HepG2 (cell line): ENCODE results near the gene ABCC1. TPM values are rescaled to one million over a fixed set of nuclear protein-coding genes. Genes with fewer than 3 reads are reported as not detected.

Experiments
- AKAP8 ChIP-seq: sonication (generic); formaldehyde crosslinking; IDR thresholded peaks from 2 replicates; pipeline ENCODE4 v1.5.1; 2020; ENCODE audit warnings: mild to moderate bottlenecking, missing genetic modification reagents
- ARNT2 ChIP-seq: sonication (generic); formaldehyde crosslinking; IDR thresholded peaks from 2 replicates; pipeline ENCODE4 v1.8.0; 2022; ENCODE audit warnings: mild to moderate bottlenecking, low read depth, missing genetic modification reagents, moderate library complexity
- ATF7-NPFF ChIP-seq: sonication (generic); formaldehyde crosslinking; IDR thresholded peaks from 2 replicates; pipeline ENCODE4 v1.8.1; 2023; ENCODE audit warnings: mild to moderate bottlenecking, low read depth, missing genetic modification reagents, moderate library complexity
- CAMTA2 ChIP-seq: sonication (generic); formaldehyde crosslinking; IDR thresholded peaks from 2 replicates; pipeline ENCODE4 v1.4.0; 2020; ENCODE audit warnings: mild to moderate bottlenecking, missing genetic modification reagents, borderline replicate concordance
- HNRNPLL ChIP-seq: fragments of 200-400 bp; formaldehyde crosslinking; IDR thresholded peaks from 2 replicates; pipeline ENCODE4 v1.6.1; 2017; ENCODE audit warnings: mild to moderate bottlenecking, low read depth, low read length; ENCODE audit not compliant: poor library complexity, severe bottlenecking
- IKZF5 ChIP-seq: IDR thresholded peaks from 2 replicates; pipeline ENCODE4 v1.6.1; 2018; ENCODE audit warnings: missing genetic modification reagents, mild to moderate bottlenecking, missing compliant biosample characterization
- JUND ChIP-seq: sonication (generic); formaldehyde crosslinking; IDR thresholded peaks from 2 replicates; pipeline ENCODE4 v1.8.0; 2022; ENCODE audit warnings: mild to moderate bottlenecking, missing genetic modification reagents
- NFATC3 ChIP-seq: sonication (generic); formaldehyde crosslinking; IDR thresholded peaks from 2 replicates; pipeline ENCODE4 v1.5.1; 2020; ENCODE audit warnings: mild to moderate bottlenecking, missing genetic modification reagents
- NR3C1 ChIP-seq: sonication (generic); formaldehyde crosslinking; IDR thresholded peaks from 2 replicates; pipeline ENCODE4 v1.4.0; 2020; ENCODE audit warnings: missing genetic modification reagents
- RBM22 ChIP-seq: fragments of 200-400 bp; formaldehyde crosslinking; optimal IDR thresholded peaks from 2 replicates; pipeline ENCODE3; 2017; ENCODE audit warnings: mild to moderate bottlenecking, low read length, moderate library complexity
- SIX4 ChIP-seq: sonication (generic); formaldehyde crosslinking; IDR thresholded peaks from 2 replicates; pipeline ENCODE4 v1.4.0; 2020; ENCODE audit warnings: missing genetic modification reagents
- ZFP91 ChIP-seq: sonication (generic); formaldehyde crosslinking; IDR thresholded peaks from 2 replicates; pipeline ENCODE4 v1.9.0; 2022; ENCODE audit warnings: missing genetic modification reagents, mild to moderate bottlenecking, borderline replicate concordance
- ZNF225 ChIP-seq: sonication (generic); formaldehyde crosslinking; IDR thresholded peaks from 2 replicates; pipeline ENCODE4 v1.4.0; 2020; ENCODE audit warnings: mild to moderate bottlenecking, missing genetic modification reagents
- ZNF598 ChIP-seq: sonication (generic); formaldehyde crosslinking; IDR thresholded peaks from 2 replicates; pipeline ENCODE4 v1.5.1; 2020; ENCODE audit warnings: mild to moderate bottlenecking, missing genetic modification reagents, borderline replicate concordance
- ZNF646 ChIP-seq: sonication (generic); formaldehyde crosslinking; IDR thresholded peaks from 2 replicates; pipeline ENCODE4 v1.9.0; 2021; ENCODE audit warnings: mild to moderate bottlenecking, missing genetic modification reagents
- ZNF775 ChIP-seq: sonication (generic); formaldehyde crosslinking; IDR thresholded peaks from 2 replicates; pipeline ENCODE4 v1.4.0; 2020; ENCODE audit warnings: missing genetic modification reagents, mild to moderate bottlenecking, moderate library complexity, borderline replicate concordance
- ZNF780A ChIP-seq: sonication (generic); formaldehyde crosslinking; IDR thresholded peaks from 2 replicates; pipeline ENCODE4 v1.8.0; 2022; ENCODE audit warnings: mild to moderate bottlenecking, missing genetic modification reagents, moderate library complexity
- ZNF839 ChIP-seq: sonication (generic); formaldehyde crosslinking; IDR thresholded peaks from 2 replicates; pipeline ENCODE4 v1.4.0; 2020; ENCODE audit warnings: missing genetic modification reagents, mild to moderate bottlenecking, borderline replicate concordance
- ZSCAN21 ChIP-seq: sonication (generic); formaldehyde crosslinking; IDR thresholded peaks from 2 replicates; pipeline ENCODE4 v1.8.0; 2022; ENCODE audit warnings: mild to moderate bottlenecking, missing genetic modification reagents, moderate library complexity, borderline replicate concordance
- polyA plus RNA-seq, 8 experiments: library from polyadenylated mRNA; depleted of rRNA in 3 of 8; stranded (reverse) in 7 of 8; unstranded in 1 of 8; fragments of >200 nt; fragmentation: Illumina TruSeq in 4 of 8; extraction: Trizol in 4 of 8; gene quantifications; 2 replicates each; pipeline versions ENCODE4 v1.2.1 to v1.2.3, GENCODE V29; 2011 to 2016; ENCODE audit warnings: low read depth in 4 of 8, missing spikeins in 1 of 8, mixed read lengths in 1 of 8; ENCODE audit not compliant: insufficient read depth in 1 of 8
- total RNA-seq, 5 experiments: library from RNA; depleted of rRNA; stranded (reverse); fragments of >200 nt; fragmentation: Illumina TruSeq; extraction: Trizol; gene quantifications; 2 replicates each; pipeline ENCODE4 v1.2.3, GENCODE V29; 2016; ENCODE audit warnings: low read depth in 1 of 5

ABCC1 gene
- total and polyA plus RNA-seq, 2 of the 13 experiments (the other 11 are each of a cell fraction or from before 2014, with no cell fraction given): 13.0 to 30.6 TPM

GRCh38 chr16:16146380-16147315 is 197.2 kb downstream of the ABCC1 start (continued):
- TF ChIP-seq NFATC3 (no peak), CAMTA2 (CRISPR knock-in tag) (0 out of 2 replicates have a peak, but pooled peaks have one; percentile 10), SIX4 (CRISPR knock-in tag) (no peak), HNRNPLL (peak; percentile 20), ZNF646 (CRISPR knock-in tag) (peak; percentile 29; the same call in 1 of the 2 replicates), ZNF780A (CRISPR knock-in tag) (no peak; the same call in 1 of the 2 replicates), ARNT2 (CRISPR knock-in tag) (no peak), RBM22 (peak; percentile 93), ZNF225 (CRISPR knock-in tag) (peak; percentile 31; the same call in 1 of the 2 replicates), ATF7-NPFF (CRISPR knock-in tag) (no peak; the same call in 1 of the 2 replicates), ZSCAN21 (peak; percentile 15; the same call in 1 of the 2 replicates), ZNF775 (no peak), ZFP91 (CRISPR knock-in tag) (peak; percentile 0), ZNF598 (no peak), JUND (CRISPR knock-in tag) (no peak), NR3C1 (CRISPR knock-in tag) (no peak), ZNF839 (CRISPR knock-in tag) (no peak), AKAP8 (CRISPR knock-in tag) (no peak), IKZF5 (CRISPR knock-in tag) (no peak)
